HepG2 (cell line): Measurements from ENCODE around the gene HBA1. TPM values are rescaled to one million over a fixed set of nuclear protein-coding genes. Genes with fewer than 3 reads are reported as not detected.

Experiments used
- CERS6 ChIP-seq: sonication (generic); formaldehyde crosslinking; IDR thresholded peaks from 2 replicates; pipeline ENCODE4 v1.5.0; 2020; ENCODE audit warnings: missing genetic modification reagents
- CSRNP2 ChIP-seq: sonication (generic); formaldehyde crosslinking; conservative IDR thresholded peaks from 2 replicates; pipeline ENCODE4 v1.8.0; 2022; ENCODE audit warnings: low read depth, missing genetic modification reagents
- FOSL2 ChIP-seq: sonication (generic); formaldehyde crosslinking; IDR thresholded peaks from 2 replicates; pipeline ENCODE4 v1.4.0; 2020; ENCODE audit warnings: missing genetic modification reagents
- MATR3 ChIP-seq: sonication (generic); formaldehyde crosslinking; IDR thresholded peaks from 2 replicates; pipeline ENCODE4 v1.4.0; 2020; ENCODE audit warnings: missing genetic modification reagents
- ONECUT2 ChIP-seq: sonication (generic); formaldehyde crosslinking; IDR thresholded peaks from 2 replicates; pipeline ENCODE4 v1.4.0; 2020; ENCODE audit warnings: missing genetic modification reagents
- PLSCR1 ChIP-seq: sonication (generic); formaldehyde crosslinking; IDR thresholded peaks from 2 replicates; pipeline ENCODE4 v1.5.0; 2020; ENCODE audit warnings: missing genetic modification reagents, mild to moderate bottlenecking, borderline replicate concordance
- PRPF4 ChIP-seq: fragments of 200-400 bp; formaldehyde crosslinking; IDR thresholded peaks from 2 replicates; pipeline ENCODE4 v1.6.1; 2016; ENCODE audit warnings: low read length, low read depth; ENCODE audit not compliant: poor library complexity, severe bottlenecking
- SMAD9 ChIP-seq: sonication (generic); formaldehyde crosslinking; IDR thresholded peaks from 2 replicates; pipeline ENCODE4 v1.5.1; 2020; ENCODE audit warnings: mild to moderate bottlenecking, missing genetic modification reagents
- SMARCC2 ChIP-seq: fragments of 450-650 bp; IDR thresholded peaks from 2 replicates; pipeline ENCODE4 v1.6.1; 2017; ENCODE audit warnings: antibody characterized with exemption, mild to moderate bottlenecking
- SYNCRIP ChIP-seq: fragments of 200-400 bp; formaldehyde crosslinking; IDR thresholded peaks from 2 replicates; pipeline ENCODE4 v1.6.1; 2018; ENCODE audit warnings: mild to moderate bottlenecking, low read depth, low read length; ENCODE audit not compliant: insufficient read depth
- TOPORS ChIP-seq: sonication (generic); formaldehyde crosslinking; IDR thresholded peaks from 2 replicates; pipeline ENCODE4 v1.8.0; 2023; ENCODE audit warnings: mild to moderate bottlenecking, missing genetic modification reagents
- TP53 ChIP-seq: sonication (generic); formaldehyde crosslinking; conservative IDR thresholded peaks from 2 replicates; pipeline ENCODE4 v1.4.0; 2020; ENCODE audit warnings: missing genetic modification reagents
- ZBTB10 ChIP-seq: sonication (generic); formaldehyde crosslinking; IDR thresholded peaks from 2 replicates; pipeline ENCODE4 v1.4.0; 2020; ENCODE audit warnings: missing genetic modification reagents, borderline replicate concordance
- ZNF142 ChIP-seq: sonication (generic); formaldehyde crosslinking; IDR thresholded peaks from 2 replicates; pipeline ENCODE4 v1.4.0; 2020; ENCODE audit warnings: missing genetic modification reagents
- ZNF263 ChIP-seq: sonication (generic); formaldehyde crosslinking; IDR thresholded peaks from 2 replicates; pipeline ENCODE4 v1.4.0; 2020; ENCODE audit warnings: missing genetic modification reagents
- polyA plus RNA-seq, 8 experiments: library from polyadenylated mRNA; depleted of rRNA in 3 of 8; stranded (reverse) in 7 of 8; unstranded in 1 of 8; fragments of >200 nt; fragmentation: Illumina TruSeq in 4 of 8; extraction: Trizol in 4 of 8; gene quantifications; 2 replicates each; pipeline versions ENCODE4 v1.2.1 to v1.2.3, GENCODE V29; 2011 to 2016; ENCODE audit warnings: low read depth in 4 of 8, missing spikeins in 1 of 8, mixed read lengths in 1 of 8; ENCODE audit not compliant: insufficient read depth in 1 of 8
- total RNA-seq, 5 experiments: library from RNA; depleted of rRNA; stranded (reverse); fragments of >200 nt; fragmentation: Illumina TruSeq; extraction: Trizol; gene quantifications; 2 replicates each; pipeline ENCODE4 v1.2.3, GENCODE V29; 2016; ENCODE audit warnings: low read depth in 1 of 5

Gene HBA1
- total and polyA plus RNA-seq, 2 of the 13 experiments (the other 11 are each of a cell fraction or from before 2014, with no cell fraction given), result 0.59 TPM; not detected in 1

- peak; percentile 96 for TF ChIP-seq ZNF142 (CRISPR knock-in tag)
- no peak for TF ChIP-seq SYNCRIP
- peak; percentile 80; the same call in 1 of the 2 replicates for TF ChIP-seq ZBTB10 (CRISPR knock-in tag)
- no peak for TF ChIP-seq SMARCC2
- peak; percentile 73; the same call in 1 of the 2 replicates for TF ChIP-seq PLSCR1
- TF ChIP-seq TP53 (CRISPR knock-in tag), result peak; percentile 83; the same call in 1 of the 2 replicates
- TF ChIP-seq ONECUT2, result peak; percentile 36; the same call in 1 of the 2 replicates
- TF ChIP-seq SMAD9 (CRISPR knock-in tag), result peak; percentile 95
- TF ChIP-seq TOPORS (CRISPR knock-in tag), result peak; percentile 99
- TF ChIP-seq ZNF263 (CRISPR knock-in tag), result peak; percentile 81
- TF ChIP-seq PRPF4, result no peak
- TF ChIP-seq FOSL2 (CRISPR knock-in tag), result no peak
- TF ChIP-seq CSRNP2 (CRISPR knock-in tag), result peak; percentile 88; the same call in 1 of the 2 replicates
- no peak for TF ChIP-seq MATR3 (CRISPR knock-in tag)
- TF ChIP-seq CERS6 (CRISPR knock-in tag), result peak; percentile 97
These were observed 4.4 kb downstream of the HBA1 start (continued) for GRCh38 chr16:180681-181564.
